ENCODE results near the gene PLA1A.

Gene PLA1A

GRCh38 chr3:119659606-119660291 is 62.1 kb downstream of the PLA1A start:
- FAIRE-seq (no peak), DNase-seq (ENCODE audit: insufficient read length) (no peak)
- TF ChIP-seq POLR2A (IDR thresholded peaks at IDR 0.05; ENCODE audit: low read depth, low read length) (no peak), TAF1 (IDR thresholded peaks at IDR 0.05; ENCODE audit: borderline replicate concordance, low read depth, low read length) (no peak), POLR2AphosphoS5 (IDR thresholded peaks at IDR 0.05; ENCODE audit: low read depth, low read length) (no peak)

GRCh38 chr3:119660474-119661440 is 63.1 kb downstream of the PLA1A start, which contains the start of gene POPDC2:
POPDC2 (minus strand) TSS chr3:119660589; CDS start chr3:119660423, 166 bp downstream.
- no peak for FAIRE-seq
- TF ChIP-seq TAF1 (IDR thresholded peaks at IDR 0.05; ENCODE audit: borderline replicate concordance, low read depth, low read length) (no peak), POLR2AphosphoS5 (IDR thresholded peaks at IDR 0.05; ENCODE audit: low read depth, low read length) (no peak), POLR2A (IDR thresholded peaks at IDR 0.05; ENCODE audit: low read depth, low read length) (no peak)
- no peak for DNase-seq (ENCODE audit: insufficient read length)

- TF ChIP-seq POLR2A (IDR thresholded peaks at IDR 0.05; ENCODE audit: low read depth, low read length) = no peak
- TF ChIP-seq POLR2AphosphoS5 (IDR thresholded peaks at IDR 0.05; ENCODE audit: low read depth, low read length) = no peak
- no peak for TF ChIP-seq TAF1 (IDR thresholded peaks at IDR 0.05; ENCODE audit: borderline replicate concordance, low read depth, low read length)
These were observed 65.1 kb downstream of the PLA1A start for GRCh38 chr3:119662604-119663373.

GRCh38 chr3:119663885-119664284 is 66.2 kb downstream of the PLA1A start:
- FAIRE-seq = no peak
- no peak for DNase-seq (ENCODE audit: insufficient read length)
- no peak for TF ChIP-seq TAF1 (IDR thresholded peaks at IDR 0.05; ENCODE audit: borderline replicate concordance, low read depth, low read length)
- no peak for TF ChIP-seq POLR2AphosphoS5 (IDR thresholded peaks at IDR 0.05; ENCODE audit: low read depth, low read length)
- TF ChIP-seq POLR2A (IDR thresholded peaks at IDR 0.05; ENCODE audit: low read depth, low read length) = no peak

More at GRCh38 chr3:119662604-119663373, 65.1 kb downstream of the PLA1A start:
- FAIRE-seq = no peak
- no peak for DNase-seq (ENCODE audit: insufficient read length)

- no peak for DNase-seq (ENCODE audit: insufficient read length)
- no peak for FAIRE-seq
- TF ChIP-seq POLR2AphosphoS5 (IDR thresholded peaks at IDR 0.05; ENCODE audit: low read depth, low read length) = no peak
- TF ChIP-seq TAF1 (IDR thresholded peaks at IDR 0.05; ENCODE audit: borderline replicate concordance, low read depth, low read length) = no peak
- no peak for TF ChIP-seq POLR2A (IDR thresholded peaks at IDR 0.05; ENCODE audit: low read depth, low read length)
These were observed 66.7 kb downstream of the PLA1A start for GRCh38 chr3:119664370-119664769.

- FAIRE-seq (peak; percentile 74), DNase-seq (ENCODE audit: insufficient read length) (no peak)
- TF ChIP-seq POLR2A (IDR thresholded peaks at IDR 0.05; ENCODE audit: low read depth, low read length) = no peak
- TF ChIP-seq POLR2AphosphoS5 (IDR thresholded peaks at IDR 0.05; ENCODE audit: low read depth, low read length) = no peak
- TF ChIP-seq TAF1 (IDR thresholded peaks at IDR 0.05; ENCODE audit: borderline replicate concordance, low read depth, low read length) = no peak
These were observed 67.2 kb downstream of the PLA1A start for GRCh38 chr3:119664850-119665379.

- no peak for FAIRE-seq
- TF ChIP-seq POLR2A (IDR thresholded peaks at IDR 0.05; ENCODE audit: low read depth, low read length) = no peak
- TF ChIP-seq POLR2AphosphoS5 (IDR thresholded peaks at IDR 0.05; ENCODE audit: low read depth, low read length) = no peak
- TF ChIP-seq TAF1 (IDR thresholded peaks at IDR 0.05; ENCODE audit: borderline replicate concordance, low read depth, low read length) = no peak
- DNase-seq (ENCODE audit: insufficient read length) = no peak
These were observed 68.4 kb downstream of the PLA1A start for GRCh38 chr3:119665954-119666559.

GRCh38 chr3:119669906-119670570 is 72.4 kb downstream of the PLA1A start:
- FAIRE-seq (no peak), DNase-seq (ENCODE audit: insufficient read length) (no peak)
- no peak for TF ChIP-seq POLR2A (IDR thresholded peaks at IDR 0.05; ENCODE audit: low read depth, low read length)
- no peak for TF ChIP-seq TAF1 (IDR thresholded peaks at IDR 0.05; ENCODE audit: borderline replicate concordance, low read depth, low read length)
- no peak for TF ChIP-seq POLR2AphosphoS5 (IDR thresholded peaks at IDR 0.05; ENCODE audit: low read depth, low read length)

GRCh38 chr3:119672776-119673175 is 75.1 kb downstream of the PLA1A start:
- no peak for TF ChIP-seq POLR2A (IDR thresholded peaks at IDR 0.05; ENCODE audit: low read depth, low read length)
- no peak for TF ChIP-seq POLR2AphosphoS5 (IDR thresholded peaks at IDR 0.05; ENCODE audit: low read depth, low read length)
- TF ChIP-seq TAF1 (IDR thresholded peaks at IDR 0.05; ENCODE audit: borderline replicate concordance, low read depth, low read length) = no peak
- DNase-seq (ENCODE audit: insufficient read length) (no peak), FAIRE-seq (no peak)

GRCh38 chr3:119673875-119674274 is 76.2 kb downstream of the PLA1A start:
- no peak for DNase-seq (ENCODE audit: insufficient read length)
- FAIRE-seq = no peak
- TF ChIP-seq POLR2A (IDR thresholded peaks at IDR 0.05; ENCODE audit: low read depth, low read length) = no peak
- no peak for TF ChIP-seq POLR2AphosphoS5 (IDR thresholded peaks at IDR 0.05; ENCODE audit: low read depth, low read length)

All from GM12892 (cell line).